B cell (primary cell): Measurements from ENCODE around the gene ASPSCR1. TPM values are rescaled to one million over a fixed set of nuclear protein-coding genes. Genes with fewer than 3 reads are reported as not detected.

ENCODE experiments used
- ATAC-seq: fragments of 200-7000 bp; cut with Tn5 transposase; one replicate; pipeline ENCODE4 v1.10.0; 2021; ENCODE audit warnings: low read depth, mild to moderate bottlenecking, moderate number of reproducible peaks, moderate library complexity
- CTCF ChIA-PET: fragments of 350-600 bp; sonication (Branson Sonifier 250); formaldehyde crosslinking; loops from one replicate; lab custom pipeline; 2021; ENCODE audit warnings: antibody characterized with exemption, inconsistent platforms; lab: Charles Lee
- POLR2A ChIA-PET: fragments of 350-600 bp; sonication (Branson Sonifier 250); formaldehyde crosslinking; loops from one replicate; lab custom pipeline; 2021; ENCODE audit warnings: antibody characterized with exemption; lab: Charles Lee
- DNase-seq: peaks from one replicate; pipeline ENCODE4 v3.0.0; 2013
- H2AFZ ChIP-seq: 2 replicates; pipeline ENCODE4 v1.6.1; 2012; ENCODE audit warnings: mild to moderate bottlenecking, low read depth, low read length; ENCODE audit not compliant: insufficient read depth, poor library complexity, severe bottlenecking
- H3K27ac ChIP-seq, 2 donors: 1 replicate in 1 of 2; 2 replicates in 1 of 2; pipeline ENCODE4 v1.5.1; 2012 to 2013; ENCODE audit warnings: low read length in 2 of 2, mild to moderate bottlenecking in 2 of 2, moderate library complexity in 1 of 2
- H3K27me3 ChIP-seq, 4 experiments: fragments of 200-600 bp in 1 of 4; sonication (generic) in 1 of 4; replicated peaks in 1 of 4; 1 replicate in 2 of 4; 2 replicates in 2 of 4; pipeline versions ENCODE4 v1.6.1 to v1.7.0; 2013 to 2016; ENCODE audit warnings: low read length in 3 of 4, mild to moderate bottlenecking in 2 of 4, mixed read lengths in 1 of 4, moderate library complexity in 1 of 4; ENCODE audit not compliant: insufficient read depth in 4 of 4, control insufficient read depth in 3 of 4; ENCODE audit errors: control extremely low read depth in 1 of 4
- H3K36me3 ChIP-seq, 2 experiments: replicated peaks in 1 of 2; 1 replicate in 1 of 2; 2 replicates in 1 of 2; pipeline versions ENCODE4 v1.6.1 to v1.7.1; 2013; ENCODE audit warnings: low read length in 1 of 2; ENCODE audit not compliant: insufficient read depth in 2 of 2, control insufficient read depth in 1 of 2; ENCODE audit errors: control extremely low read depth in 1 of 2, extremely low read depth in 1 of 2
- H3K4me1 ChIP-seq, 2 donors: fragments of 200-600 bp in 1 of 2; sonication (generic) in 1 of 2; 1 replicate in 1 of 2; 2 replicates in 1 of 2; pipeline versions ENCODE4 v1.5.1 to v1.6.1; 2013 to 2017; ENCODE audit warnings: low read length in 2 of 2; ENCODE audit not compliant: control insufficient read depth in 2 of 2, insufficient read depth in 2 of 2
- H3K4me2 ChIP-seq: replicated peaks from 2 replicates; pipeline ENCODE3; 2012; ENCODE audit warnings: mild to moderate bottlenecking, low read depth, low read length; ENCODE audit not compliant: poor library complexity, severe bottlenecking
- H3K4me3 ChIP-seq, 5 experiments: fragments of 200-600 bp in 1 of 5; sonication (generic) in 1 of 5; 1 replicate in 3 of 5; 2 replicates in 2 of 5; pipeline versions ENCODE4 v1.5.1 to v1.7.0; 2011 to 2016; ENCODE audit warnings: low read length in 4 of 5, mild to moderate bottlenecking in 4 of 5, low read depth in 2 of 5, control low read depth in 1 of 5, moderate library complexity in 1 of 5; ENCODE audit not compliant: insufficient read depth in 1 of 5; ENCODE audit errors: control extremely low read depth in 1 of 5, extremely low read depth in 1 of 5
- H3K79me2 ChIP-seq: fragments of 200-600 bp; sonication (generic); one replicate; pipeline ENCODE4 v1.6.0; 2016; ENCODE audit warnings: low read length; ENCODE audit not compliant: control insufficient read depth, insufficient read depth
- H3K9ac ChIP-seq: fragments of 200-600 bp; sonication (generic); 2 replicates; pipeline ENCODE4 v1.6.1; 2017; ENCODE audit warnings: mild to moderate bottlenecking, low read length, moderate library complexity
- H3K9me3 ChIP-seq, 3 donors: one replicate each; pipeline versions ENCODE4 v1.6.1 to v1.7.1; 2013; ENCODE audit warnings: low read length in 2 of 3; ENCODE audit not compliant: control insufficient read depth in 2 of 3, insufficient read depth in 1 of 3; ENCODE audit errors: control extremely low read depth in 1 of 3
- H4K20me1 ChIP-seq: 2 replicates; pipeline ENCODE4 v1.6.0; 2012; ENCODE audit warnings: mild to moderate bottlenecking, low read length; ENCODE audit not compliant: insufficient read depth, control insufficient read depth, poor library complexity, severe bottlenecking
- H3K27ac Mint-ChIP-seq: one replicate; pipeline ENCODE4 v1.8.0; 2021; ENCODE audit warnings: mixed read lengths
- H3K27me3 Mint-ChIP-seq: one replicate; pipeline ENCODE4 v1.8.0; 2021; ENCODE audit warnings: mixed read lengths
- H3K4me1 Mint-ChIP-seq: one replicate; pipeline ENCODE4 v1.8.0; 2021; ENCODE audit warnings: mixed read lengths
- H3K4me3 Mint-ChIP-seq: one replicate; pipeline ENCODE4 v1.8.0; 2021; ENCODE audit warnings: mixed read lengths
- H3K9me3 Mint-ChIP-seq: one replicate; pipeline ENCODE4 v1.8.0; 2022; ENCODE audit warnings: mixed read lengths; ENCODE audit not compliant: insufficient read depth
- EZH2 ChIP-seq: IDR thresholded peaks from 2 replicates; pipeline ENCODE4 v1.6.1; 2012; ENCODE audit warnings: borderline replicate concordance, low read depth, mild to moderate bottlenecking, moderate library complexity, low read length; ENCODE audit not compliant: insufficient read depth, poor library complexity, severe bottlenecking
- WGBS: methylation state at CpG from one replicate; pipeline ENCODE4 v1.1.5; 2013; ENCODE audit warnings: missing lambda C conversion rate; ENCODE audit not compliant: insufficient coverage; 5-methylcytosine and 5-hydroxymethylcytosine counted together
- intact Hi-C: fragments of 100-400 bp; cut with micrococcal nuclease; formaldehyde crosslinking; loops from one replicate; pipeline ENCODE4 v1.10.0; 2022
- polyA plus RNA-seq: library from polyadenylated mRNA; depleted of rRNA; stranded (reverse); fragments of >200 nt; gene quantifications from 2 replicates; pipeline ENCODE4 v1.2.3, GENCODE V29; 2012
- total RNA-seq, 2 donors: library from RNA; stranded (reverse); fragments of 120-200 nt in 1 of 2; gene quantifications; 1 replicate in 1 of 2; 2 replicates in 1 of 2; pipeline versions ENCODE4 v1.2.3 to v1.2.4, GENCODE V29; 2013 to 2022
- TF ChIP-seq, protein P1 (sequence below): fragments of 200-600 bp; IDR thresholded peaks from one replicate; pipeline ENCODE4 v1.8.0; 2022; ENCODE audit warnings: antibody characterized with exemption, mild to moderate bottlenecking

ASPSCR1 gene
- total and polyA plus RNA-seq, 2 donors (not counting 1 experiment from before 2014, with no cell fraction given): 34.0 to 46.7 TPM

DNA sequence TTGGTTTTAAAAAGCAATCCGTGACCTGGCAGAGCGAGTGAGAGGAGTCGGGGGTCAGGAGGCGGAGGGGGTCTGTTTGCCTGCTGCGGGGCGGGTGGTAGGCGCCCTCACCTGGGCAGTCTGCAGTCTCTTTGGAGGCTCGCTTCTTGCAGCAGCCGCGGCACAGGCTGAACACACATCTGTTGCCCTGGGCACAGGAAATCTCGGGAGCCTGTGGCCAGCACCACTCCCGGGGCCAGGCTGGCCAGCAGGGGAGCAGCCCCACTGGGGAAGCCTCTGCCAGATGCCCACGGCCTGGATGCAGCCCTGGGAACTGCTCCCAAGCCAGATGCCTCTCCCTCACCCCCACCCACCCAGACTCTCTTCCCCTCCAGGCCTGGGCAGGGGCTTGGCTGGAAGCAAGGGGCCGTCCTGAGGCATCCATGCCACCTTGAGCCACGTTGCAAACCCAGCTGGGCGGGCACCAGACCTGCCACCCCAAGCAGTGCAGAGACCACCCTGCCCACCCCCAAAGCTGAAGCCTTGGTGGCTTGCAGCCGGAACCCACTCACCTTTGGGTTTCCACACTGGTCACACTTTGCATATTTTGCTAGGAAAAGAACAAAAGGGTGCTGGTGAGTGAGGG, 80.9 kb downstream of the ASPSCR1 start:
- H3K79me2 ChIP-seq: peaks cover 7% of the 10 kb centered on the region
- H3K4me3 ChIP-seq: no peak overlapping the region
- Mint-ChIP-seq H3K27me3 (no peaks in the 10 kb centered on the region), H3K9me3 (no peaks in the 10 kb centered on the region), H3K4me3 (no peak overlapping the region), H3K27ac (no peak overlapping the region), H3K4me1 (peaks cover under 1% of the 10 kb centered on the region)
- peaks cover 0 to 7% of the 10 kb centered on the region in 2 donors for H3K4me1 ChIP-seq
- ATAC-seq: no peak
- H3K27ac ChIP-seq: no peak overlapping the region
- H3K36me3 ChIP-seq: peaks cover 0 to 57% of the 10 kb centered on the region in 2 experiments
- intact Hi-C loops: no loop called here
- ChIA-PET POLR2A (no interaction called here), CTCF (no interaction called here)
- H3K9ac ChIP-seq: no peak overlapping the region
- H4K20me1 ChIP-seq: peaks cover 6% of the 10 kb centered on the region
- DNase-seq: no peak
- WGBS: 91% methylated on average over 17 of the region's 17 CpGs
- H3K4me2 ChIP-seq: no peak overlapping the region
- H2AFZ ChIP-seq: no peak overlapping the region
- TF ChIP-seq, protein P1, sequence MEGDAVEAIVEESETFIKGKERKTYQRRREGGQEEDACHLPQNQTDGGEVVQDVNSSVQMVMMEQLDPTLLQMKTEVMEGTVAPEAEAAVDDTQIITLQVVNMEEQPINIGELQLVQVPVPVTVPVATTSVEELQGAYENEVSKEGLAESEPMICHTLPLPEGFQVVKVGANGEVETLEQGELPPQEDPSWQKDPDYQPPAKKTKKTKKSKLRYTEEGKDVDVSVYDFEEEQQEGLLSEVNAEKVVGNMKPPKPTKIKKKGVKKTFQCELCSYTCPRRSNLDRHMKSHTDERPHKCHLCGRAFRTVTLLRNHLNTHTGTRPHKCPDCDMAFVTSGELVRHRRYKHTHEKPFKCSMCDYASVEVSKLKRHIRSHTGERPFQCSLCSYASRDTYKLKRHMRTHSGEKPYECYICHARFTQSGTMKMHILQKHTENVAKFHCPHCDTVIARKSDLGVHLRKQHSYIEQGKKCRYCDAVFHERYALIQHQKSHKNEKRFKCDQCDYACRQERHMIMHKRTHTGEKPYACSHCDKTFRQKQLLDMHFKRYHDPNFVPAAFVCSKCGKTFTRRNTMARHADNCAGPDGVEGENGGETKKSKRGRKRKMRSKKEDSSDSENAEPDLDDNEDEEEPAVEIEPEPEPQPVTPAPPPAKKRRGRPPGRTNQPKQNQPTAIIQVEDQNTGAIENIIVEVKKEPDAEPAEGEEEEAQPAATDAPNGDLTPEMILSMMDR: no peak
- no peak for TF ChIP-seq EZH2
- H3K9me3 ChIP-seq: no peaks in the 10 kb centered on the region
- H3K27me3 ChIP-seq: no peaks in the 10 kb centered on the region

DNA sequence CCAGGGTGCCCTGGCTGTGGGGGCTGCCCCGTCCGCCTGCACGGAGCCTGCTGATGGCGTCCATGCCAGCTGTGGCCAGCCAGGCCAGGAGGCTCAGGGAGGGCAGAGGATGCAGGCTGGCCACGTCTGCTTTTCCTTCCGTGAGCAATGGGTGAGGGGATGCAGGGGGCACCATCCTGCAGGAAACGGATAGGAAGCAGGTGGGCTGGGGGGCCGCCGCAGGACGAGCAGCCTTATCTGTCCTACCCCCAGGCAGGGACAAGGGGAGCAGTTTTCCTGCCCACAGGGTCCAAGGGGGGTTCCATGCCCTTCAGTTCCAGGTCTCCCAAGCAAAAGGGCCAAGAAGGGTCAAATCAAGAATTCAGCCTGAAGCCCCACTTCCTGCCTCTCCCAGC, 81.4 kb downstream of the ASPSCR1 start:
- no peak for DNase-seq
- no peaks in the 10 kb centered on the region for H3K27me3 ChIP-seq
- peaks cover 0 to 5% of the 10 kb centered on the region in 2 donors for H3K4me1 ChIP-seq
- ChIA-PET POLR2A (no interaction called here), CTCF (no interaction called here)
- H3K9ac ChIP-seq: no peak overlapping the region
- intact Hi-C loops: no loop called here
- H2AFZ ChIP-seq: no peak overlapping the region
- H3K27me3 Mint-ChIP-seq: no peaks in the 10 kb centered on the region
- H3K36me3 ChIP-seq: peaks cover 0 to 55% of the 10 kb centered on the region in 2 experiments
- ATAC-seq: no peak
- no peak overlapping the region for H3K4me3 ChIP-seq
- no peak overlapping the region for H3K4me3 Mint-ChIP-seq
- no peak for TF ChIP-seq EZH2
- TF ChIP-seq, protein P1: no peak
- H3K27ac ChIP-seq: no peak overlapping the region
- no peaks in the 10 kb centered on the region for H3K9me3 ChIP-seq
- no peaks in the 10 kb centered on the region for H3K9me3 Mint-ChIP-seq
- H3K79me2 ChIP-seq: peaks cover 2% of the 10 kb centered on the region
- no peak overlapping the region for H3K27ac Mint-ChIP-seq
- no peaks in the 10 kb centered on the region for H3K4me1 Mint-ChIP-seq
- H3K4me2 ChIP-seq: no peak overlapping the region
- 91% methylated on average over 8 of the region's 10 CpGs for WGBS
- H4K20me1 ChIP-seq: peaks cover under 1% of the 10 kb centered on the region
